ENCODE measurements around the gene AKR1B1.

DNA sequence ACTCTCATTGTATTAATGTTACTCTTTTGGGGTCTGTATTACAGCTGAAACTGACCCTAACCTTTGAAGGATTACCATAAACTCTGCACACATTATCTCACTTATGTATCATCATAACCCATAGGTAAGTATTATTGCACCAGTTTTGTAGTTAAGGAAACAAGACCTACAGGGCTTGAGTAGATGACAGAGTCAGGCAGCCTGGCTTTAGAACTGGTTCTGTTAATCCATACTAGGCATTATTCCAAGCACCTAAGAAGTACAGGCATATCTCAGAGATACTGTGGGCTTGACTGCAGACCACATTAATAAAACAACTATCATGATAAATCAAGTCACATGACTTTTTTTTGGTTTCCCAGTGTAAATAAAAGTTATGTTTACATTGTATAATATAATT lies 17.1 kb upstream of the AKR1B1 start:
- TF ChIP-seq, protein P1, sequence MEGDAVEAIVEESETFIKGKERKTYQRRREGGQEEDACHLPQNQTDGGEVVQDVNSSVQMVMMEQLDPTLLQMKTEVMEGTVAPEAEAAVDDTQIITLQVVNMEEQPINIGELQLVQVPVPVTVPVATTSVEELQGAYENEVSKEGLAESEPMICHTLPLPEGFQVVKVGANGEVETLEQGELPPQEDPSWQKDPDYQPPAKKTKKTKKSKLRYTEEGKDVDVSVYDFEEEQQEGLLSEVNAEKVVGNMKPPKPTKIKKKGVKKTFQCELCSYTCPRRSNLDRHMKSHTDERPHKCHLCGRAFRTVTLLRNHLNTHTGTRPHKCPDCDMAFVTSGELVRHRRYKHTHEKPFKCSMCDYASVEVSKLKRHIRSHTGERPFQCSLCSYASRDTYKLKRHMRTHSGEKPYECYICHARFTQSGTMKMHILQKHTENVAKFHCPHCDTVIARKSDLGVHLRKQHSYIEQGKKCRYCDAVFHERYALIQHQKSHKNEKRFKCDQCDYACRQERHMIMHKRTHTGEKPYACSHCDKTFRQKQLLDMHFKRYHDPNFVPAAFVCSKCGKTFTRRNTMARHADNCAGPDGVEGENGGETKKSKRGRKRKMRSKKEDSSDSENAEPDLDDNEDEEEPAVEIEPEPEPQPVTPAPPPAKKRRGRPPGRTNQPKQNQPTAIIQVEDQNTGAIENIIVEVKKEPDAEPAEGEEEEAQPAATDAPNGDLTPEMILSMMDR (conservative IDR thresholded peaks at IDR 0.05; ENCODE audit: low read depth, low read length) = no peak
- TF ChIP-seq EZH2 (IDR thresholded peaks at IDR 0.05; ENCODE audit: borderline replicate concordance, low read depth, low read length, poor library complexity, severe bottlenecking) = no peak
